Medulla oblongata (tissue), 1 donor: ENCODE measurements around the gene MRTFB.
A peak's percentile ranks its signal among the peaks of the same experiment; 100 is the strongest.
"Not testable (repeated sequence)": the region's sequence is repeated elsewhere in the genome, so short reads cannot be mapped to it uniquely, and the experiment has no call there.

Experiments used
- DNase-seq: peaks from one replicate; pipeline ENCODE4 v3.0.0-alpha.2; 2015; ENCODE audit errors: extremely low spot score

The MRTFB gene

DNA sequence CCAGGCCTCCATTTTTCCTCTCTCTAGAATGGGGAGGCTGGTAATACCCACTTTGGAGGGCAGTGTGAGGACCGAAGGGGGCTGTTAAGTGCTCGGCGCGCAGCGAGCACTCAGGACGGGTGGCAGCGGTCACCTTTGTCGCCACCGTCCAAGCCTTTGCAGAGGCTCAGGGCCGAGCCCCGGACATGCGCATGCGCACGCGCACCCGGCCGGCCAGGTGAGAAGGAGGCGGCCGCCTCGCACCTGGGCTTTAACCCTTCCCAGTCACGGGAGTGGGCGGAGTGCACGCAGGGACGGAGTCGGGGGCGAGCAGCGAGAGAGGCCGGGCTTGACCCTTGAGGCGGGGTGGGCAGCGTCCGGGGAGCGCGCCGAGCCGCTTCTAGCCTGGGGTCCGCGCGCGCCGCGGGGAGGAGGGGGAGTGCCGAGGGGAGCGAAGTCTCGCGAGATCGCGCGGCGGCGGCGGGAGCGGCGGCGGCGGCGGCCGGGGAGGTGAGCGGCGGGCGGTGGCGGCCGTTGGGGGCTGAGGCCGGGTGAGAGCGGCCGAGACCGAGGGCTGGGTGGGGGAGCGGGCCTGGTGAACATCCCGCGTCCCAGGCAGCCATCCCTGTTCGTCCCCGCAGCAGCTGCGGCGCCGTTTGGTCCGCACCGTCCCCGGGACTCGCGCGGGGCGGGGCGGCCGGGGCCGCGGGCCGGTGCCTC lies at the start of gene MRTFB:
Gene MRTFB (plus strand): TSS at position 443 of the 699 bp plus-strand sequence. CDS start 69,288 bp downstream, outside the sequence.
- peak; percentile 38 for DNase-seq

DNA sequence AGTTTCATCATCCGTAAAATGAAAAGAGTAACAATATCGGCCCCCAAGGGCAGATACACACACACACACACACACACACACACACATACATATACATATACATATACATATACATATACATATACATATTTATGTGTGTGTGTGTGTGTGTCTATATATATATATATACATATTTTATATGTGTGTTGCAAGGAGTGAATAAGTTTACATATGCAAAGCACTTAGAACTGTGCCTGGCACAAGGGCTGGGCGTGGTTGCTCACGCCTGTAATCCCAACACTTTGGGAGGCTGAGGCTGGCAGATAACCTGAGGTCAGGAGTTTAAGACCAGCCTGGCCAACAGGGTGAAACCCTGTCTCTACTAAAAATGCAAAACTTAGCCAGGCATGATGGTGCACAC lies 47.6 kb upstream of the MRTFB start:
- not testable (repeated sequence) for DNase-seq

DNA sequence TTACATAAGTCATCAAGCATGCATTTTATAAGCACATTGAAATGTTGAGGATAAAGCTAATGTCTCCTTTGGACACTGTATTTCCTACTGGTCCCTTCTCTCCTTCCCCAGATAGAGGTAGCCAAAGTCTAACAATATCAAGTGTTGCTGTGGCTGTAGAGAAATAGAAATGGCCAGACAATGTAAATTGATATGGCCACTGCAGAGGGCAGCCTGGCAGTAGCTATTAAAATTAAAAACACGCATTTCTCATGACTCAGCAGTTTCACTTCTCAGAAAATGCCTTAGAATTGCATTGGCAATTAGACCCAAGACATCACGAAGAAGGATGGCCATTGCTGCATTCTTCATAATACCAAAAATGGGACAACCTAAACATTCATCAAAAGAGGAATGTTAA lies 46.8 kb upstream of the MRTFB start:
- DNase-seq, result no peak

DNA sequence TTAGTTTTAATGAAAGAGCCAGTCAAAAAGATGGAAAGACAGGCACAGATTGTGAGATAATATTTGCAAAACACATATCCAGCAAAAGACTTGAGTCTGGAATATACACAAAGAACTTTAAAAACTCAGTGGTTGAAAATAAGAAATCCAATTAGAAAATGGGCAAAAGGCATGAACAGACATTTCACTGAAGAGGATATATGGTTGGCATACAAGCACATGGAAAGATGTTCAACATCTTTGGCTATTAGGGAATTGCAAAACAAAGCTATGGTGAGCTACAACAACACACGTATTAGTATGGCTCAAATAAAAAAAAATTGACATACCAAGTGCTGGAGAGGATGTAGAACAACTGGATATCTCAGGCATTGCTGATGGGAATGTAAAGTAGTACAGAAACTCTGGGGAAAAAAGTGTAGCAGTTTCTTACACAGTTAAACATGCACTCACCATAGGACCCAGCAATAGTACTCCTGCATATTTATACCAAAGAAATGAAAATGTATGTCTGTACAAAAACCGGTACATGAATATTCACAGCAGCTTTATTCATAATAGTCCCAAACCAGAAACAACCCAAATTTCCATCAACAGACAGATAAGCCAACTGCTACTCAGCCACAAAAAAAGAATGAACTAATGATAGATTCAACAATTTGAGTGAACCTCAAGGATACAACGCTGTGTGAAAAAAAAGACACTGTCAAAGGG lies 44.4 kb upstream of the MRTFB start:
- DNase-seq, result no peak

- DNase-seq, result no peak
These were observed 42.9 kb upstream of the MRTFB start for GRCh38 chr16:14028202-14028601.

- no peak for DNase-seq
These were observed 41.5 kb upstream of the MRTFB start for GRCh38 chr16:14029658-14030057.

DNA sequence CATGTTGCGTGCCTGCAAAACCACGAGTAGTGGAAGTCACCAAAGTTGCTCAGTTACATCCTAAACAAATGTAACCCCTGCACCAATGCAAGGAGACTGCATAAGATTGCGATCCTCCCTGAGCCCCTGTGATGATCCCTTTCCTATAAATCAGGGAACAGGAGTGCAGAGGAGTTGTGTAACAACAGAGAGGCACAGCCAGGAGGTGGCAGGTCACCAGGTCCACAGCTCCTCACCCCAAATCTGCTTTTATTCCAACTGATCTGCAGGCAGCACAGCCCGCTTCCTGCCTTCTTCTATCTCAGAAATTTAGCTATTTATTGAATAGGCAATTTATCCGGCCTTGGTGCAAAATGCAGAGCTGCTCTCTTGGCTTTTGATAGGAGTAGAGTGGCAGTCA lies 36.0 kb upstream of the MRTFB start:
- DNase-seq, result no peak

DNA sequence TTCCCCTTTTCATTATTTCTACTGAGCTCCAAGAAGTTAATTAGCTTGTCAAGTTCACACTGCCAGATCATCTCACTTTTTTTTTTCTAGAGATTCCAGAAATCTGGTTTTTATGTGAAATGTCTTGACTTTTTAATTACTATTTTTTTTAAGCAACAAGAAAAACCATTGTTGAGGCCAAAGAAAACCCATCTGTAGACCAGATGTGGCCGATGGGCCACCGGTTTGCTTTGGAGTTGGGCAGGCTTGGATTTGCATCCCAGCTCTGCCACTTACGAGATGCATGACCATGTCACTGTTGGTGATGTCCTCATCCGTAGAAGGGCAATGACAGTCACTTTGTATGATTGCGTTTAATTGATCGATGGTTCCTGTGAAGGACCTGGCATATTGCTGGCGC lies 34.2 kb upstream of the MRTFB start:
- no peak for DNase-seq

DNA sequence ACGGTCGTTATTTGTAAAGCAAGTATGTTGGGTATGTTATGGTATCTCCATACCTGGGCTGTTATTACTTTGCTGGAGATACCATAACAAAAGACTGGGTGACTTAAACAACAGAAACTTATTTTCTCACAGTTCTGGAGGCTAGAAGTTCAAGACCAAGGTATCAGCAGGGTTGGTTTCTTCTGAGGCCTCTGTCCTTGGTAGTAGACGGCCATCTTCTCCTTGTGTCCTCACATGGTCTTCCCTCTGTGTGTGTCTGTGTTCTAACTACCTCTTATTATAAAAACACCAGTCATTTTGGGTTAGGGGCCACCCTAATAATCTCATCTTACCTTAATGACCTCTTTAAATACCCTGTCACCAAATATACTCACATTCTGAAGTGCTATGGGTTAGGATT lies 33.2 kb upstream of the MRTFB start:
- DNase-seq, result no peak

DNA sequence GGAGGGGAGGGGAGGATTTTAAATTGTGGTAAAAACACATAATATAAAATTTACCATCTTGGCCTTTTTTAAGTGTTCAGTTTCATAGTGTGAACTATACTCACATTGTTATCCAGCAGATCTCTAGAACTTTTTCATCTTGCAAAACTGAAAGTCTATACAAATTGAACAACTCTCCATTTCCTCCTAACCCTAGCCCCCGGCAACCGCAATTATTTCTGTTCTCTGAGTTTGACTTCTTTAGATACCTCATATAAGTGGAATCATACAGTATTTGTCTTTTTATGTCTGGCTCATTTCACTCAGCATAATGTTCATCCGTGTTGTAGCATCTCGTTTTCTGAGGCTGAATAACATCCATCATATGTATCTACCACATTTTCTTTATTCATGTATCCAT lies 30.0 kb upstream of the MRTFB start:
- DNase-seq, result no peak

GRCh38 chr16:14042706-14043105 lies 28.4 kb upstream of the MRTFB start:
- DNase-seq, result no peak

- DNase-seq, result no peak
These were observed 27.8 kb upstream of the MRTFB start for GRCh38 chr16:14043278-14043677.

DNA sequence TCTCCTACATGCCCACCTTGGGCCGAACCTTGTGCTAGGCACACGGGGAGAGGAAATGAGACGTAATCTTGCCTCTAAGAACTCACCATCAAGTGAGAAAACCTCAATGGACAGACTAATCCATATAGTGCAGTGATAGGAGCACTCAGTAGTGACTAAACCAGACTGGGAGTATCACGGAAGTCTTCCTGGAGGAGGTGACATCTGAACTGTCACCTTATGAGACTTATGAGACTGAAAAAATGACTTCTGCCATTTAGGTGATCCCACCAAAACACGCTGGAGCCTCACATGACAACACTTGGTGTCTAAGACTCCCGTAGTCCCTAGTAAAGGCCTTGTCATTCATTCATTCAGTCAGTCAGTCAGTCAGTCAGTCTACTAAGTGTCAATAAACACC lies 27.3 kb upstream of the MRTFB start:
- no peak for DNase-seq

DNA sequence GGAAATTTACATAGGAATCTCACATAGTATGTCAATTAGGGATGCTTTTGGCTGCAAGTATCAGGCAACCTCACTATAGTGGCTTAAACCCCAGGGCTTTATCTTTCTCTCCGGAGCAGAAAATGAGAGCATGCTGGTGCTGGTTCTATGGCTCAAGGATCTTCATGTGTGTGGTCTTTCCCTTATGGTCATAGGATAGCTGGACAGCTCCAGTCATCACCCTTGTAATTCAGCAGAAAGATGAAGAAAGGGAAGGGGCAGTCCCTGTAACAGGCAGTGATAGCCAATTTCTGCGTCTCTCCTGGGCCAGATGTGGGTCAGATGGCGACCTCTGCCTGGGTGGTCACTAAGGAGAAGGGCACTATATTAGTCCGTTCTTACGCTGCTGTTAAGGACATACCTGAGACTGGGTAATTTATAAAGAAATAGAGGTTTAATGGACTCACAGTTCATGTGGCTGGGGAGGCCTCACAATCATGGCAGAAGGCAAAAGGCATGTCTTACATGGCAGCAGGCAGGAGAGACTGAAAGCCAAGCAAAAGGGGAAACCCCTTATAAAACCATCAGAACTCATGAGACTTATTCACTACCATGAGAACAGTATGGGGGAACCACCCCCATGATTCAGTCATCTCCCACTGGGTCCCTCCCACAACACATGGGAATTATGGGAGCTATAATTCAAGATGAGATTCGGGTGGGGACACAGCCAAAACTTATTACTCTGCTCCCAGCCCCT lies 23.8 kb upstream of the MRTFB start:
- DNase-seq, result not testable (repeated sequence)

- DNase-seq, result no peak
These were observed 20.7 kb upstream of the MRTFB start for GRCh38 chr16:14050291-14051027.

DNA sequence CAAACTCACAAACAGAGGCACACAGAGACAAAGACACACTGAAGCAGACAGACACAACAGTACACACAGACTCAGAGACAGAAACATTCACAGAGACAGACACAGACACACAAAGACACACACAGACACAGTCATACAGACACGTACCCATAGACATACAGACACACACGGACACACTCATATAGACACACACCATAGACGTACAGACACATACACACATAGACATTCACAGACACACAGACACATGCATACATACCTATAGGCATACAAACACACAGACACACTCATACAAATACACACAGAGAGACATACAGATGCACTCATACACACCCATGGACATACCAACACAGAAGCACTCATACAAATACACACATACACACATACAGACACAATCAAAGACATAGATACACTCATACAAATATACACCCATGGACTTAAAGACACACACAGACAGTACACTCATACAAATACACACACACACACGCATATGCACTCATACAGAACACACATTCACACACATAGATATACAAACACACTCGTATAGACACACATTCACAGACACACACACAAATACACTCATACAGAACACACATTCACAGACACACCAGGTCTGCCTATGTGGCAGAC lies 19.9 kb upstream of the MRTFB start:
- DNase-seq, result no peak

DNA sequence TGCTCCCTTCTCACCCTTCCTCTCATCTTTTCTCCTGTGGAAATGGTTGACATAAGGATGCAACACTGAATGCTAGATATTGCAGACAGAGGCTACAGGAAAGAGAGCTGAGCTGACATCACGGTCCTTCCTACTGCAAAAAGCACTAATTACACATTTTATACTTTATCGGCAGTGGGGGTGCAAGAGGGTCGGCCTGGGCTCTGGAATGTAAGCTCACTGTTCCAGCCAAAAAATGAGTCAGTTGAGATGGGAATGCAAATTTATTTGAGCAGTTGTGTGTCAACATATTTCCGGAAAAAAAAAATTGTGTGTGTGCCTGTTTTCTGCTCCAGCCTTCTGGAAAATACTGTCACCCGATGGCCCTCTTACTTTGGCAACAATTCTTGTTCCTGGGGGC lies 14.1 kb upstream of the MRTFB start:
- no peak for DNase-seq

DNA sequence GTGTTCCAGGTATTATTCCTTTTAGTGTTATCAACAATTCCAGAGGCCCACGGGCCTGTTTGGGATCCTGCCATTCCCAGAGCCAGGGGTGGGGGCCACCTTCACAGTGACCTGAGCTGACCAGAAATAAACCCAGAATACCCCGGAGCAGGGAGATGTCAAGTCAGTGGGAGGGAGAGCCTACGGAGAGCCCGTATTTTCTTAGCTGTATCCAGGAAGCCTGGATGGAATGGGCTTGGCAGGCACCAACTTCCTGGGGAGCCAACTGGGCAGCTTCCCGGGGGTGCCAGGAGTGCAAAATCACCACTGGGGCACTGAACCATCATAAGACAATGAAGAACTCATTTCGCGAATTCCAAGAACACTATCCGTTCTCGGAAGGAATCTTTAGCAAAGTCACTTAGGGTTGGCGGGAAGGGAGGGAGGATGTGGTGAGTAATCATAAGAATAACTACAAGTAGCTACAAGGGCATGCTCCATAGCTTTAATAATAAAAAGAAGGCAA lies 13.2 kb upstream of the MRTFB start:
- peak; percentile 64 for DNase-seq

DNA sequence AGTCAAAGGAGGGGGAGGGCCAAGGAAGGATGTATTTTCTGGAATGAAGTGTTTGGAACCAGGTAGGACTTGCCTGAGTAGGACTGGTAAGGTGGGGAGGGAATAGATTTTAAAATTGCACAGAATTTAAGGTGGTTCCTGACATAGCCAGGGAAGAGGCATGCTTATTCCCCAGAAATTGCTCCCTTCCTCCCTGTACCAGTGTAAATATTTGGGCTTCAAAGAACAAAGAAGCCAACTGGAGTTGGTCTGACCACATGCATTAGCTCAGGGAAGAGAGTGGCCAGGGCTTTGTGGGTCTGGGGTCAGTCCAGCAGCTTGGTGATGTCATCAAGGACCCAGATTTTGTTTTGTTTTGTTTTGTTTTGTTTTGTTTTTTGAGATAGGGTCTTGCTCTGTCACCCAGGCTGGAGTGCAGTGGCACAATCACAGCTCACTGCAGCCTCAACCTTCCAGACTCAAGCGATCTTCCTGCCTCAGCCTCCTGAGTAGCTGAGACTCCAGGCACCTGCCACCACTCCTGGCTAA lies 9.3 kb upstream of the MRTFB start:
- DNase-seq, result no peak

DNA sequence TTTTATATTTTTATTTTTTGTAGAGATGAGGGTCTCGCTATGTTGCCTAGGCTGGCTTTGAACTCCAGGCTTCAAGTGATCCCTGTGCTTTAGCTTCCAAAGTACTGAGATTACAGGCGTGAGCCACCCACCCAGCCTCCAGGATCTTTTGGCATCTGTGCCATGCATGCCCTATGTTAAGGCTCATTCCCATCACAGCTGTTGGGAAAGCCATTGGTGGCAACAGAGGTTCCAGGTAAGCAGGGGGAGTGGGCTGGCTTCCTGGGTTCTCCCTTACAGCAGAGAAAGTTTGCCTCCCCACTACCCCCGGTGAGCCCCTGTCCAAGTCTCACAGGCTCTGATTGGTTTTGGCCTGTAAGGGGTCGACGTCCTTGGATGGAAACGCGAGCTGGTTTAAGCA lies 8.9 kb upstream of the MRTFB start:
- DNase-seq, result no peak
